Fibroblast of lung (primary cell): ENCODE results near the gene LRP1.

Experiments used
- CTCF ChIP-seq, 2 donors: IDR thresholded peaks in 1 of 2; conservative IDR thresholded peaks in 1 of 2; 1 replicate in 1 of 2; 2 replicates in 1 of 2; pipeline ENCODE4 v1.5.1; 2011 to 2012; ENCODE audit warnings: low read length in 2 of 2, control low read depth in 1 of 2, inconsistent platforms in 1 of 2, low read depth in 1 of 2, mild to moderate bottlenecking in 1 of 2
- EZH2 ChIP-seq: IDR thresholded peaks from 2 replicates; pipeline ENCODE4 v1.5.1; 2012; ENCODE audit warnings: low read length, control low read depth, mild to moderate bottlenecking; ENCODE audit errors: missing control alignments

GRCh38 chr12:57099047-57099714 lies 29.1 kb upstream of the LRP1 start:
- TF ChIP-seq CTCF (conservative IDR thresholded peaks at IDR 0.05 in 1 of 2, IDR thresholded peaks at IDR 0.05 in 1 of 2; ENCODE audit: low read depth in 1 of 2, low read length in 2 of 2) (no peak), EZH2 (no peak)
